Upper lobe of right lung (tissue), 1 donor: Measurements from ENCODE around the gene GEMIN7. TPM values are rescaled to one million over a fixed set of nuclear protein-coding genes. Genes with fewer than 3 reads are reported as not detected.
A peak's percentile ranks its signal among the peaks of the same experiment; 100 is the strongest.

Experiments
- ATAC-seq: fragments of 200-7000 bp; cut with Tn5 transposase; one replicate; pipeline ENCODE4 v1.9.1; 2020; ENCODE audit warnings: mild to moderate bottlenecking, moderate library complexity
- DNase-seq: peaks from one replicate; pipeline ENCODE4 v3.0.0-alpha.2; 2020
- H3K27ac ChIP-seq: fragments of 200-600 bp; one replicate; pipeline ENCODE4 v1.8.0; 2022
- H3K27me3 ChIP-seq: fragments of 200-600 bp; one replicate; pipeline ENCODE4 v1.8.0; 2022; ENCODE audit warnings: mild to moderate bottlenecking
- H3K36me3 ChIP-seq: fragments of 200-600 bp; one replicate; pipeline ENCODE4 v1.8.0; 2022
- H3K4me1 ChIP-seq: fragments of 200-600 bp; one replicate; pipeline ENCODE4 v1.8.0; 2022
- H3K4me3 ChIP-seq: fragments of 200-600 bp; one replicate; pipeline ENCODE4 v1.8.0; 2022; ENCODE audit warnings: mild to moderate bottlenecking
- H3K9me3 ChIP-seq: fragments of 200-600 bp; one replicate; pipeline ENCODE4 v1.8.0; 2022
- intact Hi-C: fragments of 100-400 bp; cut with DNase I; formaldehyde crosslinking; loops from one replicate; pipeline ENCODE4 v1.11.0; 2022
- total RNA-seq: library from RNA; stranded (reverse); fragmentation: NEBNext Ultra II Directional; extraction: Animal tissue kit (Norgen Biotek cat#: 25700); gene quantifications from one replicate; pipeline ENCODE4 v1.2.1, GENCODE V29; 2021
- TF ChIP-seq, protein P1 (sequence below): fragments of 200-600 bp; IDR thresholded peaks from one replicate; pipeline ENCODE4 v1.8.0; 2022; ENCODE audit warnings: antibody characterized with exemption
- donor health status: DM: no; HTN: yes; CAD: no; lungs with severe emphysema.

GEMIN7 gene
- total RNA-seq, 1 donor from 2014 or later = 14.9 TPM

DNA sequence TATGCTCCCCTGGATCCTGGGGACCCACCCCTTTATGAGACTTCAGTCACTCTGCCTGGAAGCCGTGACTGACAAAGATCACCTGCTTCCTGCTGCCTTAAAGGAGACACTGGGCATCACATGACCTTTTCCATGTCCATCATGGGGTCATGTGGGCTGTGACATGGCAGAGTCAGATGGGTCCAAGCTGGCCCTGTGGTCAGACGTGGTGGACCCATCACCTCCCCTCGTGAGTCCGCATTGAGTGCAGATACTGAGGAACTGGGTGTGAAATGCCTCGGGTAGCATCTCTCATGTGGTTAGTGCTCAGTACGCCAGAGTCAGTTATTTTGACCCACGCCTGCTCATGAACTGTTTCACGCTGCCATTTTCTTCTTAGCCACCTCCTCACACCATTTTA, 54.6 kb downstream of the GEMIN7 start:
- no peak overlapping the region for H3K4me3 ChIP-seq
- H3K4me1 ChIP-seq = no peaks in the 10 kb centered on the region
- H3K27me3 ChIP-seq = no peaks in the 10 kb centered on the region
- intact Hi-C loops = no loop called here
- H3K27ac ChIP-seq = no peak overlapping the region
- TF ChIP-seq, protein P1, sequence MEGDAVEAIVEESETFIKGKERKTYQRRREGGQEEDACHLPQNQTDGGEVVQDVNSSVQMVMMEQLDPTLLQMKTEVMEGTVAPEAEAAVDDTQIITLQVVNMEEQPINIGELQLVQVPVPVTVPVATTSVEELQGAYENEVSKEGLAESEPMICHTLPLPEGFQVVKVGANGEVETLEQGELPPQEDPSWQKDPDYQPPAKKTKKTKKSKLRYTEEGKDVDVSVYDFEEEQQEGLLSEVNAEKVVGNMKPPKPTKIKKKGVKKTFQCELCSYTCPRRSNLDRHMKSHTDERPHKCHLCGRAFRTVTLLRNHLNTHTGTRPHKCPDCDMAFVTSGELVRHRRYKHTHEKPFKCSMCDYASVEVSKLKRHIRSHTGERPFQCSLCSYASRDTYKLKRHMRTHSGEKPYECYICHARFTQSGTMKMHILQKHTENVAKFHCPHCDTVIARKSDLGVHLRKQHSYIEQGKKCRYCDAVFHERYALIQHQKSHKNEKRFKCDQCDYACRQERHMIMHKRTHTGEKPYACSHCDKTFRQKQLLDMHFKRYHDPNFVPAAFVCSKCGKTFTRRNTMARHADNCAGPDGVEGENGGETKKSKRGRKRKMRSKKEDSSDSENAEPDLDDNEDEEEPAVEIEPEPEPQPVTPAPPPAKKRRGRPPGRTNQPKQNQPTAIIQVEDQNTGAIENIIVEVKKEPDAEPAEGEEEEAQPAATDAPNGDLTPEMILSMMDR = no peak
- ATAC-seq = no peak
- H3K36me3 ChIP-seq = no peaks in the 10 kb centered on the region
- H3K9me3 ChIP-seq = no peaks in the 10 kb centered on the region
- DNase-seq = no peak

DNA sequence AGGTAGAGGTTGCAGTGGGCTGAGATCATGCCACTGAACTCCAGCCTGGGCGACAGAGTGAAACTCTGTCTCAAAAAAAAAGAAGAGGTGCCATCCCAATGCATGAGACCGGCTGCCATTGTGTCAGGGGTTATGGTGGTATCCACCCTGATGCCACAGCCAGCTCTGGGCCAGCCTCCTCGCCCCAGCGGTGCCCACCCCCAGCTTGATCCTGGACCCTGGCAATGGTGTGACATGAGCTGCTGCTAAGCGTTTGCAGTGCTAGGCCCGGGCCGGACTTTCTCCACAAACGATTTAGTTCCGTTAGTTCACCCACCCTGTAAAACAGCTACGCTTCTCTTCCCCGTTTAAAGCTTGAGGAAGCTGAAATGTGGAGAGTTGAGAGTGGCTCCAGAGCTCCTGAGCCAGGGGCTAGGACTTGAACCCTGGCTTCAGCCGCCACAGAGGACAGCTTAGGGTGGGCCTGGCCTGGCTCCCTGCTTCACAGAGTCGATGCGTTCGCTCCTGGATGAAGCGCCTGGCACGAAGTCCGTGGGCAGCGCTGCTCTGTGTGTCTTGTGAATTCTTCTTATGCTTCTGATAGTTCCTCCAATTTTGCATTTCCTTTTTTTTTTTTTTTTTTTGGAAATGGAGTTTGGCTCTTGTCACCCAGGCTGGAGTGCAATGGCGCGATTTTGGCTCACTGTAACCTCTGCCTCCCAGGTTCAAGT, 56.3 kb downstream of the GEMIN7 start:
- DNase-seq (no peak), ATAC-seq (no peak)
- Histone ChIP-seq H3K36me3 (no peaks in the 10 kb centered on the region), H3K27ac (no peak overlapping the region), H3K4me3 (no peak overlapping the region), H3K27me3 (no peaks in the 10 kb centered on the region), H3K9me3 (no peaks in the 10 kb centered on the region), H3K4me1 (no peaks in the 10 kb centered on the region)
- TF ChIP-seq, protein P1 = no peak
- intact Hi-C loops = no loop called here

DNA sequence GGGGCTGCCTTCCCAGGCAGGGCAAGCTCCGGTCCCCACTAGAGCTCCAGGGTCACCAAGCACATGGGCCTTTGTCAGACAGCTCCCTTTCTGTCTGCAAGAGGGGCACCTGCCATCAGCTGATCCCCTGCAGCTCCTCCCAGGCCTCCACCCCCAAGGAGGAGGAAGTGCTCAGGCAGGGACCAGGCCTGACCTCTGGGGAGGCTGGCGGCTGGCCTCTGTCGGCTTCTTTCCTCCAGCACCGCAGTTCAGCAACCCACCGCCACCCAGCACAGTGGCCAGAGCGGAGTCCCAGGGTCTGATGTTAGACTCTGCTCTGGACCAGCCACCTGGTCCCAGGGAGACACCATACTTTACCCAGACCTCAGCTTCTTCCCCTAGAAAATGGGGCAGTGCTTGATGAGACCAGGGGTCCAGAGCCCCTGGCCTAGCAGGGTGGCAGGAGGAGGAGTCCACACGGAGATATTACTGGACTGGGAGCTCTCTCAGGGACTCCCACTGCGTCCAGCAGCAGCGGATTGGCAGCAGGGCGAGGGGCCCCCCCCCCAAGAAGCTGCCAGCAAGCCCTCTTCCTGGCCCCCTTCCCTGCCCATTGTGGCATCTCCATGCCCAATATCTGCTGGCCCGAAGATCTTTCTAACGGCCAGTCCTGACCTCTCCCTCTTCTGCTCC, 57.6 kb downstream of the GEMIN7 start:
- H3K4me3 ChIP-seq = no peak overlapping the region
- ATAC-seq (peak; percentile 17), DNase-seq (no peak)
- H3K27ac ChIP-seq = no peak overlapping the region
- no peaks in the 10 kb centered on the region for H3K27me3 ChIP-seq
- H3K36me3 ChIP-seq = no peaks in the 10 kb centered on the region
- intact Hi-C loops = no loop called here
- no peaks in the 10 kb centered on the region for H3K9me3 ChIP-seq
- TF ChIP-seq, protein P1 = no peak
- no peaks in the 10 kb centered on the region for H3K4me1 ChIP-seq

DNA sequence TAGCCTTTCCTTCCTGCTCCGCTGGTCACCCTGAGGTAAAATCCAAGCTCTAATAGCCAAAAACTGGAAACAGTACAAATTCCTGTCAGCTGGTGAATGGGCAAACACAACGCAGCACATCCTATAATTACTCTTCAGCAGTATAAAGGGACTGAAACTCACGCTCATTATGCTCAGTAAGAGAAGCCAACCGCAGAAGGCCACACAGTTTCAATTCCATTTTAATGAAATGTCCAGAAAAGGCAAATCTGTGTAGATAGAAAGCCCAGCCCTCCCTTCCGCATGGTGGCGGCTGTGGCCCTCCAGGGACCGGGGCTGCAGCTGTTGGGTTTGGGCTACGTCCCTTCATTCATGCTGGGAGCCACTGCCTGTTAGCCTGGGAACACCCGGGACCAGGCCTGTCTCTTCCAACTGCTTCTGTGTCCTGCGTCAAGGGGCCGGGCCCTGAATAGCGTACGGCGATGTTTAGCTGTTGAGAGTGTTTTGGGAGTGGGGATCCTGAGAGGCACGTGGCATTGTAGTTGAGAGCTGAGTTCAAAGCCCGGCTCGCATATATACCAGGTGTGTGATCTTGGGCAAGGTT, 58.2 kb downstream of the GEMIN7 start:
- intact Hi-C loops = no loop called here
- ATAC-seq (no peak), DNase-seq (no peak)
- H3K27me3 ChIP-seq = no peaks in the 10 kb centered on the region
- peaks cover 3% of the 10 kb centered on the region for H3K36me3 ChIP-seq
- H3K4me3 ChIP-seq = no peak overlapping the region
- TF ChIP-seq, protein P1 = no peak
- H3K4me1 ChIP-seq = no peaks in the 10 kb centered on the region
- no peak overlapping the region for H3K27ac ChIP-seq
- H3K9me3 ChIP-seq = no peaks in the 10 kb centered on the region

DNA sequence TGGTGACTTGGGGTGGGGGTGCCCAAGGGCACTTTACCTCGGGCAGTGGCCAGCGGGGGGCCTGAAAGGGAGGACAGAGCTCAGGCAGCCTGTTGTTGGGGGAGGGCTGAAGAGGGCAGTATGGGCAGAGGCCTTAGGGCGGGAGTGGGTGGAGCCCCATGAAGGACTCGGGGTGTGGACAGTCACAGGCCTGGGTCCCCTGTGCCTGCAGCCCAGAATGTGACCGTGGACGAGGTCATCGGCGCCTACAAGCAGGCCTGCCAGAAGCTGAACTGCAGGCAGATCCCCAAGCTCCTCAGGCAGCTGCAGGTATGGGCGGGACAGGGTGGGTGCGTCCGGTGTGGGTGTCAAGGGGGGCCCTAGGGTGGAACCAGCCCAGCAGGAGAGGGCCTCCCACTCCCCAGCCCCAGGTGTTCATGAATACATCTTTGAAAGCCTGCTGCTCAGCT, 59.3 kb downstream of the GEMIN7 start:
- no peak overlapping the region for H3K27ac ChIP-seq
- peaks cover 13% of the 10 kb centered on the region for H3K36me3 ChIP-seq
- H3K4me3 ChIP-seq = no peak overlapping the region
- intact Hi-C loops = no loop called here
- H3K9me3 ChIP-seq = no peaks in the 10 kb centered on the region
- H3K4me1 ChIP-seq = no peaks in the 10 kb centered on the region
- TF ChIP-seq, protein P1 = no peak
- ATAC-seq (no peak), DNase-seq (no peak)
- no peaks in the 10 kb centered on the region for H3K27me3 ChIP-seq
